Fibroblast of skin of left quadriceps (primary cell): ENCODE results near the gene SALL3.

Experiments used
- DNase-seq, 2 experiments: peaks; one replicate each; pipeline ENCODE4 v3.0.0-alpha.2; 2013; ENCODE audit warnings: low read depth in 2 of 2

The SALL3 gene

GRCh38 chr18:78965260-78965659 is 14.4 kb upstream of the SALL3 start:
- DNase-seq = no peak

GRCh38 chr18:78965917-78966792 is 13.5 kb upstream of the SALL3 start:
- DNase-seq = no peak

GRCh38 chr18:78966793-78967106 is 12.9 kb upstream of the SALL3 start:
- no peak for DNase-seq

- DNase-seq = no peak
Observed at GRCh38 chr18:78967692-78968091, 11.9 kb upstream of the SALL3 start.

GRCh38 chr18:78969574-78970315 is 9.9 kb upstream of the SALL3 start:
- no peak for DNase-seq

- DNase-seq = no peak
Observed at GRCh38 chr18:78970774-78971333, 8.8 kb upstream of the SALL3 start.

- DNase-seq = no peak
Observed at GRCh38 chr18:78971511-78972245, 7.9 kb upstream of the SALL3 start.

GRCh38 chr18:78972385-78972918 is 7.2 kb upstream of the SALL3 start:
- no peak for DNase-seq

GRCh38 chr18:78972930-78973331 is 6.7 kb upstream of the SALL3 start:
- no peak for DNase-seq

- DNase-seq = no peak
Observed at GRCh38 chr18:78973357-78974083, 6.1 kb upstream of the SALL3 start.

GRCh38 chr18:78974115-78974761 is 5.4 kb upstream of the SALL3 start:
- no peak for DNase-seq

GRCh38 chr18:78975292-78975691 is 4.3 kb upstream of the SALL3 start:
- no peak for DNase-seq

GRCh38 chr18:78975699-78976335 is 3.8 kb upstream of the SALL3 start:
- DNase-seq = no peak

GRCh38 chr18:78976765-78977636 is 2.6 kb upstream of the SALL3 start:
- no peak for DNase-seq

GRCh38 chr18:78977637-78978348 is 1.8 kb upstream of the SALL3 start:
- DNase-seq = no peak

- DNase-seq = no peak
Observed at GRCh38 chr18:78978349-78979055, 1.1 kb upstream of the SALL3 start.

GRCh38 chr18:78979056-78979729 is 425 bp upstream of the SALL3 start:
- DNase-seq = no peak
